Activated CD4-positive, alpha-beta T cell treated with anti-CD3 and anti-CD28 coated beads for 4 hours (primary cell): ENCODE results near the gene OR6C2.
"Not testable (repeated sequence)": the region's sequence is repeated elsewhere in the genome, so short reads cannot be mapped to it uniquely, and the experiment has no call there.

ENCODE experiments used
- DNase-seq, 2 donors: peaks; one replicate each; pipeline ENCODE4 v3.0.0-alpha.2; 2020

OR6C2 gene

GRCh38 chr12:55443776-55444175, at the start of gene OR6C2:
Gene OR6C2, plus strand, starts transcription at chr12:55444076. Its CDS starts 8,138 bp downstream, at chr12:55452214.
- no peak for DNase-seq

GRCh38 chr12:55396326-55396725, 47.5 kb upstream of the OR6C2 start:
- no peak for DNase-seq

GRCh38 chr12:55400229-55400628, 43.6 kb upstream of the OR6C2 start, which contains the start of gene OR6C65:
Gene OR6C65, plus strand, starts transcription at chr12:55400529. Its CDS starts 0 bp downstream, at chr12:55400529.
- no peak for DNase-seq

GRCh38 chr12:55407866-55408265, 36.0 kb upstream of the OR6C2 start:
- no peak for DNase-seq

- DNase-seq = not testable (repeated sequence)
Measured at GRCh38 chr12:55409133-55409532, 34.7 kb upstream of the OR6C2 start.

- not testable (repeated sequence) for DNase-seq
Measured at GRCh38 chr12:55412138-55412537, 31.7 kb upstream of the OR6C2 start.

GRCh38 chr12:55413498-55414388, 30.1 kb upstream of the OR6C2 start:
- DNase-seq = not testable (repeated sequence)

GRCh38 chr12:55414396-55414823, 29.5 kb upstream of the OR6C2 start:
- DNase-seq = not testable (repeated sequence)

GRCh38 chr12:55414889-55415288, 29.0 kb upstream of the OR6C2 start:
- DNase-seq = not testable (repeated sequence)

- DNase-seq = no peak
Measured at GRCh38 chr12:55416961-55417360, 26.9 kb upstream of the OR6C2 start.

- DNase-seq = no peak
Measured at GRCh38 chr12:55420307-55420962, 23.4 kb upstream of the OR6C2 start.

- DNase-seq = no peak
Measured at GRCh38 chr12:55425954-55426353, 17.9 kb upstream of the OR6C2 start, which contains the start of gene OR6C76. Gene OR6C76, plus strand, starts transcription at chr12:55426254. Its CDS starts 0 bp downstream, at chr12:55426254.

GRCh38 chr12:55428331-55429243, 15.3 kb upstream of the OR6C2 start:
- DNase-seq = no peak

GRCh38 chr12:55441233-55441632, 2.6 kb upstream of the OR6C2 start:
- DNase-seq = not testable (repeated sequence)

- DNase-seq = no peak
Measured at GRCh38 chr12:55445357-55445756, 1.5 kb downstream of the OR6C2 start.

- DNase-seq = no peak
Measured at GRCh38 chr12:55446326-55446725, 2.5 kb downstream of the OR6C2 start.

GRCh38 chr12:55448825-55449224, 4.9 kb downstream of the OR6C2 start:
- DNase-seq = no peak

GRCh38 chr12:55464926-55465325, 21.1 kb downstream of the OR6C2 start:
- DNase-seq = not testable (repeated sequence)

GRCh38 chr12:55467836-55468235, 24.0 kb downstream of the OR6C2 start:
- DNase-seq = no peak

GRCh38 chr12:55469291-55469690, 25.4 kb downstream of the OR6C2 start:
- no peak for DNase-seq

GRCh38 chr12:55470088-55470829, 26.4 kb downstream of the OR6C2 start, which contains the start of gene OR6C70:
Gene OR6C70, minus strand, starts transcription at chr12:55470138. Its CDS starts 0 bp downstream, at chr12:55470138.
- DNase-seq = no peak

GRCh38 chr12:55472264-55472663, 28.4 kb downstream of the OR6C2 start:
- no peak for DNase-seq
